Occipital lobe (tissue), 2 donors: ENCODE data around the gene PPP2R2B. TPM values are rescaled to one million over a fixed set of nuclear protein-coding genes. Genes with fewer than 3 reads are reported as not detected.

Source experiments
- DNase-seq: peaks from one replicate; lab custom pipeline; 2025; lab: John Stamatoyannopoulos, UW
- total RNA-seq: library from RNA; depleted of rRNA; stranded (reverse); fragments of >200 nt; gene quantifications from one replicate; pipeline ENCODE4 v1.2.3, GENCODE V29; 2014

The PPP2R2B gene
- total RNA-seq, 1 donor from 2014 or later, result 141 TPM

GRCh38 chr5:146828385-146828784 lies 50.2 kb downstream of the PPP2R2B start:
- no peak for DNase-seq

- no peak for DNase-seq
These were observed 50.7 kb downstream of the PPP2R2B start for GRCh38 chr5:146827901-146828300.

GRCh38 chr5:146825033-146825432 lies 53.5 kb downstream of the PPP2R2B start:
- no peak for DNase-seq

DNA sequence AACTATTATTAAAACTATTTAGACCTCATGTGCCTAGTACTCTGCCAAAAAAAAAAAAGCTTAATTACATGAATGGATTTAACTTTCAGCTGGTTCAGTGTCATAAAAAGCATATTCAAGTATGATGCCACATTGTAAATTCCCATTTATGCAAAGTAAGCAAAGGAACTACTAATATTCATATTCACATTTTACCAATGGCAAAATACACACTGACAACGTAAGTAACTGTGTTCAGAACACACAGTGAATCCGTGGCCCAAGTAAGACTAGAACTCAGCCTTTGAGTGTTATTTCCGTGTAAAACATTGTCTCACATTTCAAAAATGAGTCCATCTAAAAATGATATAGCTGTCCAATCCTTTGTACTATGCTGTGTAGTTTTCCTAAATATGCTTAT lies 56.8 kb downstream of the PPP2R2B start:
- no peak for DNase-seq

DNA sequence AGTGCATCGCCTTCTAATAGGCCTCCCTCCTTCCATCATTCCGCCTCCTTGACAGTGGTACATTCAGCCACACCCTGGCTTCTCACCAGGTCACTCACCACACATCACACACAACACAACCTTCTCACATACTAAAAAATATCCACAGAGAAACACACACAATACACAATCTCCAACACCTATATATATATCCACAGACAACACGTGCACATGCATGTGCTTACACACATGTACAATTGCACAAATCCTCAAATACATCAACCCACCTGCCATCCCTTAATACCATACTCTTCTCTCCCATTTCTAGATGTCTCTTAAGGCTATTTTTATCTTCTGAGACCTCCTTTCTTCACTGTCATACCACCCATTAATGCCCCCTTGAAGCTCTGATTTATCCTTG lies 57.6 kb downstream of the PPP2R2B start:
- DNase-seq, result no peak

DNA sequence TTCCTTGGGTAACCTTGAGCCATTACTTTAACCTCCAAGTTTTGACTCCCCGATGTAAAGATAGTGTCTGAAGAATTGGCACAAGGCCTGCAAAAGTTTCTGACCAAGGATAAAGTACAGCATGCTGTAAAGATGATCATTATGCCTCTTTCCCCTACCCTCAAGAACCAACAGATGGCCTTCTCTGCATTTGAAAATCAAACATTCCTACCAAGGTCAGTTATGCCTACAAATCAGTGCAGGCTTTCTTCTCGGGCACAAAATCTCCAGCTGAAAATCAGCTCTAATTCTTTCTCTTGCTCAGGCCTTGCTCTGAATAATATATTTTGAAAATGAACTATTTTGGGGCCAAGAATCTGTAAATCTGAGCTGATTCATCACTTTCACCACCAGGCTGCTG lies 59.7 kb downstream of the PPP2R2B start:
- no peak for DNase-seq

- DNase-seq, result no peak
These were observed 60.6 kb downstream of the PPP2R2B start for GRCh38 chr5:146817973-146818372.

- DNase-seq, result no peak
These were observed 61.7 kb downstream of the PPP2R2B start for GRCh38 chr5:146816775-146817387.

GRCh38 chr5:146815411-146815810 lies 63.1 kb downstream of the PPP2R2B start:
- no peak for DNase-seq

DNA sequence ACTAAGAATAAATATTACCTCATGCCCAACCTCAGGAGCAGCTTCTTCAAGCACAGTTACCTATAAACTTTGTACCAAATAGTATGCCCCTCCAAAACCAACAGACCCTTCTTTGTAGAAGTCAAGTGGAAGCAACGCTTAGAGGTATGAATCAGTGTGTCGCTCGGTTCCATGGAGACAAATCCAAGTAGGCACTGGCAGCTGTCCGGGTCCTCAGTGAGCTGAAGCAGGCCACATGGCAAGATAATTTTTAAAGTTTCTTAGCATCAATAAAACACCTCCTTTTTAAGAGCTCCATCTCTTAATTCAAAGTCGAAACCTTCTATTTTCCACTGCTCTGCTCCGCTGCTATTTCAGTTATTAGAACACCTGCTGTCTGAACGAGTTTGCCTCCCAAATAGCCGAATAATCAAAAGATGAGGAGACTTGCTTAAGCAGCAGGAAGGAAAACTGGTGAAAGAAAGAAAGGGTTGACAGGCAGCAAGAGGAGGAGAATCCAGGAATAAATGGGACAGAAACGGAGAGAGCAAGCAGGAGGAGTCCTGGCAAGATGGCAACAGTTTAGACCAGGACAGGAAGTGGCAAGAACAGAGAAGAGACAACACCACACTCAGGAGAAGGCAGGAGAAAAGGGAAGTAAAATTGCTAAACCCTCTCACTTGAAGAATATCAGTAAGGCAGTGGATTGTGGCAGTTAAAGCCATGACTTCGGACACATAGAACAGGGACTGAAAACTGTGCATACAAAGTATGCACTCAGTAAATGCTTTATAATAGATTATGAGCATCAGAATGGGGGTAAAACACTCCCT lies 65.0 kb downstream of the PPP2R2B start:
- DNase-seq, result no peak

DNA sequence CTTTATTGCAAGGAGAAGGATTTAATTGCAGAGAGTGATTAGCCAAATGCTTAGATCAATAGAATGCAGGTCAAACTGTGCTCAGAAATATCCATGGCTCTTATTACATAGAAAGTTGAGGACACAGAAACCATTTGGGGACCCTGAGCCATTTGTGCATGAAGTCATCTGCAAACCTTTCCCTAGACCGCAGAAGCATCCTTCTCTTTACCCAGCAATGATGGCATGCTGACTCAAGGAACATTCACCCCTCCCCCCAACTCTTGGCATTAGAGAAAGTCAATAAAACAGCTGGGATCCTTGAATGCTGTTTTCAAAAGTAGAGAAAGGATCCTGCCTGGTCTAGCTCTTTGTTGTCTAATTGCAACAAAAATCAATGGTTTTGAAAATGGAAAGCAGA lies 73.5 kb downstream of the PPP2R2B start:
- no peak for DNase-seq

- no peak for DNase-seq
These were observed 75.5 kb downstream of the PPP2R2B start for GRCh38 chr5:146802945-146803522.

DNA sequence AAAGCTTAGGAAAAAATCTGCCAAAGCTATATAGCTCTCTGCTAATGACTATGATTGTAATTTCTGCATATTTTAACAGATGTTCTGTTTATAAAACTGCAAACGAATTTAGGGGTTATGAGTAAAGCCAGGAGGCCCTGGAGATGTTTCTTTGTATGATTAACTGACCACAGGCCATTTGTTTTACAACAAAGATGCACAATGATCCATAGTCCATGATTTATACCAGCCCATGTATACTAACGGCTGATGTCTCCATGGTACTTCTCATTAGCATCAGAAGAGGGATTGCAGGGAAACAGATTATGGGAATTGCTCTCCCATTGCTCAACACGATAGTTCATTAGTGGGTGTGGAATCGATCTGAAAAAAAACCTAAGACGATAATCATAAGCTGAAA lies 78.9 kb downstream of the PPP2R2B start:
- DNase-seq, result no peak

GRCh38 chr5:146799231-146799630 lies 79.3 kb downstream of the PPP2R2B start:
- DNase-seq, result no peak

GRCh38 chr5:146797658-146798057 lies 80.9 kb downstream of the PPP2R2B start:
- no peak for DNase-seq

DNA sequence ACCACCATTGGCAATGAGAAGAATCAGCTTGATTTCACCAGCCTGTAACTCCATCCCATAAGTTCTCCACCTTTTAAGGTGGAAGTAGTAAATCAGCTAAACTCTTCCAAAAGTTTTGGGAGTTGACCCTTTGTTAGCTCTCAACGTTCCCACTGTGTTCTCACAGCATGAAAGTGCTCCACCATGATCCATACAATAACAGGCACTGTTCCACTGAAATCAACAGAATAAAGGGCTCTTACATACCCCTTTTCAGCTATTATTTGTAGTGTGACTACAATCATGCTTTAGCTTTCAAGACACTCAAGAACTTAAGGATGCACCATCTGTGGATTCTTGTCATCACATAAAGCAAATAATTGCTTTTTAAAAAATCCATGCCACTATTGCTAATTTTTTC lies 81.6 kb downstream of the PPP2R2B start:
- DNase-seq, result no peak

DNA sequence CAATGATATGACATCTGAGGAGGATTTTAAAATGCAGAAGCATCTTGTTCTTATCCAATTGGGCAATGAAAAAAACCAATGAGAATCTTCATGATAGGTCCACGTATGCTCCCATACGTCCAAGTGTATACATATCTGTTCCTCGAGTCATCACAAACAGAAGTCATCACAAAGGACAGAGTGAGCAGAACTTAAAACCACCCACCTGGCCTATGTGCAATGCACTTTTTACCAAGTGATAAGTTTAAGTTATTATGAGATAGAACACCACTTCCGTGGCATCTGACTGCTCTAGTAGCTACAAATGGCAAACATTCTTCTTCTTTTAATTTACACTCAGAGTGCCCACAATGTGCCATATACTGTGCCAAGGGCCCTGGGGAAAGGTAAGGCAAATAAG lies 82.4 kb downstream of the PPP2R2B start:
- no peak for DNase-seq

DNA sequence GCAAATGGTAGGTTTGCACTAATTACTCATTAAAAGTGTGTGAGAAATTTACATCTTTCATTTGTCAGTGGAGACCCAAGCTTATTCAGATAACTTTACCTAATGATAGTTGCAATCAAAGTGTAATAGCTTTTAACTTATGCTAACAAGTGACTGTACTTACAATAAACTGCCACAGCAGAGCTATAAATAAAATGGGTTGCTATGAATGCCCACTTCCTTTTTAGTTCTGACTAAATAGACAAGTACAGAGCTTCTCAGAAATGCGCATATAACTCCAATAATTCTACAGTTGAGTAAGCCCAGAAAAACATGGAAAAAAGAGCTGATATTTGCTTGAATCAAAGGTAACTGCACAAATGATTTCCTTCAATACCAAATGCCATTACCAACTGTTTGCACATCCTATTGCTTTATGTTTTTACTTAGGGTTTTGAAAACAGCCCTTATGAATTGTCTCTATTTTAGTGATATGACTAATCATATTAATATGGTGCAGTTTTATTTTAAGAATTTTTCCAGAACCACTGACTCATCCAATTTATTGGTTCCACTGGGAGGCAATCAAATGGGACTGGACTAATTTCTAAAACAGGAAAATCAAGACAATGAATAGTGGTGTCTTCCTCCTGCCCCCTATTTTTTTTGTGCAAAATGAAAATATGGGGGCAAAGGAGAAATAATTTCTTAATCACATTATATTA lies 84.1 kb downstream of the PPP2R2B start:
- no peak for DNase-seq

DNA sequence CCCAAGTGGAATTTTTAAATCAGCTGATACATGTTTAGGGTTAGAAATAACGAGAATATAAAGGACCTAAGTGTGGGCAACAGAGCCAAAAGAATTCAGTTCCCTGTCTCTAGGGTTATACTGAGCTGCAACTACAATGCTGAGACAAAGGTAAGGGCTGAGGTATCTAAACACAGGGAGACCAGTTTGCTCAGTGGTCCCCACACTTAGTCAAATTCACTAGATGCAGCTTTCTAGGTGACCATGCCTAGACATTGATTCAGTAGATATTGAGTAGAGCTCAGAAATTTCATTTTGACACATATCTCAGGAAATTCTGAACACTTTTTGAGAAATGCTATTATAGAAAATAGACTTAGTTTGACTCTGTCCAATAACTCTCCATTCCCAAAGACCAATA lies 84.8 kb downstream of the PPP2R2B start:
- no peak for DNase-seq

GRCh38 chr5:146791471-146791870 lies 87.1 kb downstream of the PPP2R2B start:
- no peak for DNase-seq

DNA sequence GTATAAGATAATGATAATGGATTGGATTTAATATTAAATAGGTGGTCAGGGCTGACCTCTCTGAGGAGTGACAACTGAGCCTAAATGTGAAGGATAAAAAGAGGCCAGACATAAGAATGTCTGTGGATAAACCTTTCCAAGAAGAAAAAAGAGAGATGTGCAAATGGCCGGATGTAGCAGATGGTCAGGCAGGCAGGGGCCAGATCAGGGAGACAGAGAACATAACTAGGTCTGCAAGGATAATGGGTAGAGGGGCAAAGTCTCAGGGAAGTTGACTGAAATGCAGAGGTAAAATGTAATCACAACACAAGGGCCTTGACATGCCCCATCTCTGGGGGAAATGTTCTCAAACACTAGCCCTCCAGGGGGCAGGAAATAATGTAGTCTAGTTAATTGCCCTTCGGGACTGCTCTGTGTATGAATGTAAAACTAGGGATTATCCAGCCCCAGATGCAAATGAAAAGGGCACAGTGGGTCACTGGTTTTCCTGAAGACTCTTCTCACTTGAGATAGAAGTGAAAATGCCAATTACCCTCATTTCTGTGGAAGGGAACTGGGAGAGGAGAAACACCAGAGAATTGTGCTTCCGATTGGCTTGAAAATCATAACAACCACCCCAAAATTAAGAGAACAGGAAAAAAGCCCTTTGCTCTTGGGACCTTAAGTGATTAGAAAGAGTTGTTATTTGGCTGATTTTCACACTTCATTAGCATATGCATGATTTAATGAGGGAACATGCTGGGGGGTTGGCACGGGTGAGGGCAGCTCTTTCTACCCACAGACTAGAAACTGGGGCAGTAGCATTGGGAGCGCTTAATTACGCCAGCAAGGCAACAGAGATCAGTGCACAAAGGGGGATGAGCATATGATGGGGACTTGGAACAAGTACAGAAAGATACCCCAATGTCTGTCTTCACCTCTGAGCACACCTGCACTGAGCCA lies 88.6 kb downstream of the PPP2R2B start:
- no peak for DNase-seq
